ENCODE data around the gene NOTCH4.

The NOTCH4 gene

GRCh38 chr6:32168350-32168749 lies 55.5 kb downstream of the NOTCH4 start:
- peaks cover 55% of the 10 kb centered on the region for H3K36me3 ChIP-seq (ENCODE audit: insufficient read depth, low read length)

GRCh38 chr6:32167761-32168262 lies 56.1 kb downstream of the NOTCH4 start:
- H3K4me3 ChIP-seq (ENCODE audit: low read length), result no peak overlapping the region
- H3K9me3 ChIP-seq (ENCODE audit: low read length), result no peaks in the 10 kb centered on the region
- H3K4me1 ChIP-seq (ENCODE audit: insufficient read depth, low read length), result peaks cover 10% of the 10 kb centered on the region
- H3K36me3 ChIP-seq (ENCODE audit: insufficient read depth, low read length), result peaks cover 56% of the 10 kb centered on the region
- H3K27me3 ChIP-seq (ENCODE audit: insufficient read depth, low read length), result no peaks in the 10 kb centered on the region
- H2AFZ ChIP-seq (ENCODE audit: low read depth, low read length), result no peak overlapping the region

More at GRCh38 chr6:32168350-32168749, 55.5 kb downstream of the NOTCH4 start:
- no peaks in the 10 kb centered on the region for H3K9me3 ChIP-seq (ENCODE audit: low read length)
- H3K27me3 ChIP-seq (ENCODE audit: insufficient read depth, low read length), result no peaks in the 10 kb centered on the region
- no peak overlapping the region for H3K4me3 ChIP-seq (ENCODE audit: low read length)
- no peak overlapping the region for H2AFZ ChIP-seq (ENCODE audit: low read depth, low read length)
- peaks cover 10% of the 10 kb centered on the region for H3K4me1 ChIP-seq (ENCODE audit: insufficient read depth, low read length)

- Histone ChIP-seq H3K4me3 (ENCODE audit: low read length) (no peak overlapping the region), H3K36me3 (ENCODE audit: insufficient read depth, low read length) (peaks cover 62% of the 10 kb centered on the region), H2AFZ (ENCODE audit: low read depth, low read length) (no peak overlapping the region), H3K27me3 (ENCODE audit: insufficient read depth, low read length) (no peaks in the 10 kb centered on the region), H3K9me3 (ENCODE audit: low read length) (no peaks in the 10 kb centered on the region), H3K4me1 (ENCODE audit: insufficient read depth, low read length) (peaks cover 10% of the 10 kb centered on the region)
Observed at GRCh38 chr6:32167154-32167760, 56.6 kb downstream of the NOTCH4 start.

DNA sequence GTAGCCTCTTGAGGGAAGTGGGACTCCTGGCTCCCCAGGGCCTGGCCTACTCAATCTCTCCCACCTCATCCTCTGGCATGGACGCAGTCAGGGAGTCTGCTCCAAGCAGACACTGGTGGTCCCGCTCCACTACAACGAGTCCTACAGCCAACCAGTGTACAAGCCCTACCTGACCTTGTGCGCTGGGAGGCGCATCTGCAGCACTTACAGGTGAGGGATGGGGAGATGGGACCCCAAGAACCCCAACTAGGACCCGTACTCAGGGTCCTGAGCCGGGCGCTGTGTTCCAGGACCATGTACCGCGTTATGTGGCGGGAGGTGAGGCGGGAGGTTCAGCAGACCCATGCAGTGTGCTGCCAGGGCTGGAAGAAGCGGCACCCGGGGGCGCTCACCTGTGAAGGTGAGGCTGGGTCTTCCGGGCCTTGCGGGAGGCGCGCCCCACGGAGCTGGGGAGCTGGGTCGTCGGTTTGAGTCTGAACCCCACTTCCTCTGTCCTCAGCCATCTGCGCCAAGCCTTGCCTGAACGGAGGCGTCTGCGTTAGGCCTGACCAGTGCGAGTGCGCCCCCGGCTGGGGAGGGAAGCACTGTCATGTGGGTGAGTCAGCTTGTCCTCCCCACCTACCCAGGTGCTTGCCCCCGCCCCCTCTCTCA lies 57.3 kb downstream of the NOTCH4 start:
- no peak overlapping the region for H2AFZ ChIP-seq (ENCODE audit: low read depth, low read length)
- H3K4me3 ChIP-seq (ENCODE audit: low read length), result no peak overlapping the region
- no peaks in the 10 kb centered on the region for H3K9me3 ChIP-seq (ENCODE audit: low read length)
- peaks cover 10% of the 10 kb centered on the region for H3K4me1 ChIP-seq (ENCODE audit: insufficient read depth, low read length)
- H3K36me3 ChIP-seq (ENCODE audit: insufficient read depth, low read length), result peaks cover 63% of the 10 kb centered on the region
- no peaks in the 10 kb centered on the region for H3K27me3 ChIP-seq (ENCODE audit: insufficient read depth, low read length)

DNA sequence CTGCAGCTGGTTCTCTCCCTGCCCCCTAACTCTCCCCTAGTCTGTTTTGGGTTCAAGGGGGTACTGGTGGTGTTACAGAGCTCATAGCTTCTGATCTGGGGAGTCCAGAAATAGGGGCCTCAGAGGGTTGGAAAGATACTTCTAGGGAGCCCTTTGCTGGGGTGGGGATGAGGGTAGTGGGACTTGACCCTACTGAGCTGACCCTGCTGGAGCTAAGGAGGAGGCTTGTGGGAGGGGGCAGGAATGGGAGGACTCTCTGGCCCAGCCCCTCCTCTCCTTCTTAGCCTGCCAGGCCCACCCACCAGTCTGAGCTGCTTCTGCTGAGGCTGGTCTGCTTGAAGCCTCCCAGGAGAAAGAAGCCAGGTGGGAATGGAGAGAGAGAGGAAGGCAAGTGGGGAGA lies 59.6 kb downstream of the NOTCH4 start, which contains the start of gene EGFL8:
TSS of gene EGFL8 (plus strand) at position 301 of the 400 bp plus-strand sequence. CDS start 1,571 bp downstream, outside the sequence.
- Histone ChIP-seq H3K4me1 (ENCODE audit: insufficient read depth, low read length) (peaks cover 10% of the 10 kb centered on the region), H2AFZ (ENCODE audit: low read depth, low read length) (no peak within 1 kb of the TSS), H3K9me3 (ENCODE audit: low read length) (no peaks in the 10 kb centered on the region), H3K27me3 (ENCODE audit: insufficient read depth, low read length) (no peaks in the 10 kb centered on the region), H3K36me3 (ENCODE audit: insufficient read depth, low read length) (peaks cover 43% of the 10 kb centered on the region), H3K4me3 (ENCODE audit: low read length) (no peak within 1 kb of the TSS)

GRCh38 chr6:32163559-32164258 lies 60.2 kb downstream of the NOTCH4 start:
- Histone ChIP-seq H3K4me3 (ENCODE audit: low read length) (no peak overlapping the region), H3K9me3 (ENCODE audit: low read length) (no peaks in the 10 kb centered on the region), H3K36me3 (ENCODE audit: insufficient read depth, low read length) (peaks cover 41% of the 10 kb centered on the region), H3K27me3 (ENCODE audit: insufficient read depth, low read length) (no peaks in the 10 kb centered on the region), H2AFZ (ENCODE audit: low read depth, low read length) (no peak overlapping the region), H3K4me1 (ENCODE audit: insufficient read depth, low read length) (peaks cover 10% of the 10 kb centered on the region)

DNA sequence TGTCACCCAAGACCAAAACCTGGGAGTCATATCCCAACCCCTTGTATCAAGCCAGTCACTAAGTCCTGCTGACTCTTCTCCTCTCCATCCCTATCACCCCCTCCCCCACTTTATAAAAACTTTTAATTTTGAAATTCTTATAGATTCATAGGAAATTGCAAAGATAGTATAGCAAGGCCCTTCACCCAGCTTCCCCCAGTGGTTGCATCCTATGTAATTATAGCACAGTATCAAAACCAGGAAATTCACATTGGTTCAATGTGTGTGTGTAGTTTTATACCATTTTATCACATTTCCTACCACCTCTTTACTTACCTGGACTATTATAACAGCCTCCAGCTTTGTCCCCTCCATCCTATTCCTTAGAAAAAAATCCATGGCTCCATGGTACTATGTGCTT lies 65.8 kb downstream of the NOTCH4 start:
- H3K4me1 ChIP-seq (ENCODE audit: insufficient read depth, low read length), result peaks cover 13% of the 10 kb centered on the region
- H3K9me3 ChIP-seq (ENCODE audit: low read length), result no peaks in the 10 kb centered on the region
- no peak overlapping the region for H2AFZ ChIP-seq (ENCODE audit: low read depth, low read length)
- no peaks in the 10 kb centered on the region for H3K27me3 ChIP-seq (ENCODE audit: insufficient read depth, low read length)
- H3K4me3 ChIP-seq (ENCODE audit: low read length), result no peak overlapping the region
- H3K36me3 ChIP-seq (ENCODE audit: insufficient read depth, low read length), result peaks cover 39% of the 10 kb centered on the region

GRCh38 chr6:32156891-32157290 lies 67.0 kb downstream of the NOTCH4 start:
- peaks cover 31% of the 10 kb centered on the region for H3K36me3 ChIP-seq (ENCODE audit: insufficient read depth, low read length)
- H3K4me1 ChIP-seq (ENCODE audit: insufficient read depth, low read length), result peaks cover 24% of the 10 kb centered on the region
- H3K4me3 ChIP-seq (ENCODE audit: low read length), result no peak overlapping the region
- H3K27me3 ChIP-seq (ENCODE audit: insufficient read depth, low read length), result no peaks in the 10 kb centered on the region
- no peak overlapping the region for H2AFZ ChIP-seq (ENCODE audit: low read depth, low read length)
- no peaks in the 10 kb centered on the region for H3K9me3 ChIP-seq (ENCODE audit: low read length)

GRCh38 chr6:32154514-32155161 lies 69.2 kb downstream of the NOTCH4 start:
- Histone ChIP-seq H3K4me1 (ENCODE audit: insufficient read depth, low read length) (peaks cover 29% of the 10 kb centered on the region), H2AFZ (ENCODE audit: low read depth, low read length) (peak overlapping the region; percentile 51), H3K9me3 (ENCODE audit: low read length) (no peaks in the 10 kb centered on the region), H3K36me3 (ENCODE audit: insufficient read depth, low read length) (peaks cover 29% of the 10 kb centered on the region), H3K4me3 (ENCODE audit: low read length) (peak overlapping the region; percentile 76), H3K27me3 (ENCODE audit: insufficient read depth, low read length) (no peaks in the 10 kb centered on the region)

GRCh38 chr6:32153564-32154513 lies 70.0 kb downstream of the NOTCH4 start, which contains the start of gene PPT2:
Gene PPT2 (plus strand): TSS chr6:32154141. CDS start chr6:32154595, 454 bp downstream.
- no peaks in the 10 kb centered on the region for H3K27me3 ChIP-seq (ENCODE audit: insufficient read depth, low read length)
- peaks cover 27% of the 10 kb centered on the region for H3K36me3 ChIP-seq (ENCODE audit: insufficient read depth, low read length)
- H3K4me3 ChIP-seq (ENCODE audit: low read length), result peak within 1 kb of the TSS; percentile 76
- H3K4me1 ChIP-seq (ENCODE audit: insufficient read depth, low read length), result peaks cover 29% of the 10 kb centered on the region
- no peaks in the 10 kb centered on the region for H3K9me3 ChIP-seq (ENCODE audit: low read length)
- H2AFZ ChIP-seq (ENCODE audit: low read depth, low read length), result peak within 1 kb of the TSS; percentile 51

DNA sequence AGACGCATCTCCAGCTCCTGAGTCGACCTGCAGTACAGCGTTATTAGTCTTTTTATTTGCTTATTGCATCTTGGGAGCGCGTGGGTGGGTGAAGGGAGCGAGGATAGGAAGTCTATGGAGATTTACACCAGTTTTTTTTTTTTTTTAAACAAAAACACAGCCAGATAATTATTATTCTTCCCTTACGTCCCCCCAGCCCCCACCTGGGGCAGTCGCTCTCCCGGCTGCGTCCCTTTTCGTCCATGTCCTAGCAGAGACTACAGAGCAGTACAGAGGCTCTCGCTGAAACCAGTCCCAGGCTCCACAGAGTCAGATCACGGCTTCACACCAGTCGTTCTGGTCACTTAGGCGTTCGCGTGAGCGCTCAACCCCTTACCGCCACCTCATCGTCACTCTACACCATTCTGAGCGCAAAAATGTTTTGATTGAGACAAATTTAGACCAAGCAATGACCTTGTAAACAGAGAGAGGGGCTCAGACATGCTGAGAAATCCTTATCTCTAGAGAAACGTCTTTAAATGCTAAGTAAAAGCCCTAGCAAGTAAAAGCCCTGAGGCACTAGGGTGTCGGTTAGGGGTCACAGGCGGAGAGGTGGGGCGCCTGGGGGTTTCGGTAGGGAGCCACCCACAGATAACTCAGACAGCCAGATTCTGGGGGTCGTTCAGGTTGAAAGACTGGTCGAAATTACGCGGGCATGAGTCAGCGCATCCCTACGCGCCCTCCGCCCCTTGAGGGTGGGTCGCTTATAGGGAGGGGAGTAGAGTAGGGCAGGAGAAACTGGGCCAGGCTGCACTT lies 70.9 kb downstream of the NOTCH4 start:
- Histone ChIP-seq H3K36me3 (ENCODE audit: insufficient read depth, low read length) (peaks cover 18% of the 10 kb centered on the region), H3K27me3 (ENCODE audit: insufficient read depth, low read length) (no peaks in the 10 kb centered on the region), H3K4me1 (ENCODE audit: insufficient read depth, low read length) (peaks cover 29% of the 10 kb centered on the region), H3K9me3 (ENCODE audit: low read length) (no peaks in the 10 kb centered on the region), H3K4me3 (ENCODE audit: low read length) (peak overlapping the region; percentile 76), H2AFZ (ENCODE audit: low read depth, low read length) (peak overlapping the region; percentile 51)
